H1 (cell line): Measurements from ENCODE around the gene C16orf90. TPM values are rescaled to one million over a fixed set of nuclear protein-coding genes. Genes with fewer than 3 reads are reported as not detected.

Experiments
- BACH1 ChIP-seq: IDR thresholded peaks from 2 replicates; pipeline ENCODE4 v1.6.1; 2012; ENCODE audit warnings: low read length, improper control_type of control experiment
- CBX8 ChIP-seq: fragments of 300-800, 300-1000 bp; sonication (generic); IDR thresholded peaks from 2 replicates; pipeline ENCODE4 v1.7.1; 2016; ENCODE audit warnings: low read depth, low read length, borderline replicate concordance
- CTBP2 ChIP-seq: IDR thresholded peaks from 2 replicates; pipeline ENCODE4 v1.7.0; 2011; ENCODE audit warnings: borderline replicate concordance, mild to moderate bottlenecking, moderate library complexity, mixed read lengths, low read length; ENCODE audit not compliant: insufficient read depth, insufficient read length
- EGR1 ChIP-seq: IDR thresholded peaks from 2 replicates; pipeline ENCODE4 v1.6.1; 2011; ENCODE audit warnings: low read depth, low read length, borderline replicate concordance
- EP300 ChIP-seq, 2 experiments: IDR thresholded peaks; 1 replicate in 1 of 2; 2 replicates in 1 of 2; pipeline ENCODE4 v1.6.1; 2011 to 2012; ENCODE audit warnings: low read depth in 2 of 2, low read length in 2 of 2, mild to moderate bottlenecking in 2 of 2, borderline replicate concordance in 1 of 2, inconsistent platforms in 1 of 2, moderate library complexity in 1 of 2
- FOSL1 ChIP-seq: IDR thresholded peaks from 2 replicates; pipeline ENCODE4 v1.6.1; 2011; ENCODE audit warnings: mild to moderate bottlenecking, low read depth, low read length, moderate library complexity; ENCODE audit not compliant: insufficient read depth
- GABPA ChIP-seq: IDR thresholded peaks from 2 replicates; pipeline ENCODE4 v1.6.1; 2011; ENCODE audit warnings: mild to moderate bottlenecking, low read length, moderate library complexity, borderline replicate concordance; ENCODE audit not compliant: insufficient read depth
- JUND ChIP-seq: IDR thresholded peaks from 2 replicates; pipeline ENCODE4 v1.6.1; 2011; ENCODE audit warnings: mild to moderate bottlenecking, improper control_type of control experiment, low read length
- KDM4A ChIP-seq: IDR thresholded peaks from one replicate; pipeline ENCODE4 v1.7.1; 2012; ENCODE audit warnings: low read depth, mild to moderate bottlenecking, moderate library complexity, low read length, inconsistent platforms; ENCODE audit not compliant: severe bottlenecking
- KDM5A ChIP-seq: fragments of 200-600 bp; IDR thresholded peaks from 2 replicates; pipeline ENCODE4 v1.7.1; 2012; ENCODE audit warnings: mild to moderate bottlenecking, low read length, inconsistent platforms, mixed read lengths
- MAX ChIP-seq: IDR thresholded peaks from 2 replicates; pipeline ENCODE4 v1.6.1; 2012; ENCODE audit warnings: inconsistent platforms
- POLR2A ChIP-seq, 2 experiments: IDR thresholded peaks; 1 replicate in 1 of 2; 2 replicates in 1 of 2; pipeline ENCODE4 v1.6.1; 2011; ENCODE audit warnings: low read depth in 2 of 2, low read length in 2 of 2, mild to moderate bottlenecking in 2 of 2; ENCODE audit errors: control extremely low read depth in 1 of 2
- POLR2AphosphoS5 ChIP-seq: IDR thresholded peaks from 2 replicates; pipeline ENCODE4 v1.6.1; 2011; ENCODE audit warnings: low read depth, low read length
- POU5F1 ChIP-seq: IDR thresholded peaks from 2 replicates; pipeline ENCODE4 v1.6.1; 2011; ENCODE audit warnings: low read depth, mild to moderate bottlenecking, low read length, moderate library complexity
- RBBP5 ChIP-seq: IDR thresholded peaks from 2 replicates; pipeline ENCODE4 v1.7.1; 2012; ENCODE audit warnings: low read depth, mild to moderate bottlenecking, inconsistent platforms, low read length, moderate library complexity, borderline replicate concordance
- RFX5 ChIP-seq: IDR thresholded peaks from 2 replicates; pipeline ENCODE4 v1.6.1; 2011; ENCODE audit warnings: low read depth, low read length, improper control_type of control experiment, borderline replicate concordance
- SAP30 ChIP-seq: fragments of 300-600 bp; sonication (generic); IDR thresholded peaks from 2 replicates; pipeline ENCODE4 v1.7.1; 2012; ENCODE audit warnings: low read length, moderate library complexity, mild to moderate bottlenecking, inconsistent platforms; ENCODE audit not compliant: insufficient read depth, insufficient replicate concordance
- SP1 ChIP-seq: IDR thresholded peaks from 2 replicates; pipeline ENCODE4 v1.6.1; 2011; ENCODE audit warnings: low read depth, low read length
- SP4 ChIP-seq: IDR thresholded peaks from 2 replicates; pipeline ENCODE4 v1.6.1; 2012; ENCODE audit warnings: low read length, inconsistent platforms
- TAF1 ChIP-seq: IDR thresholded peaks from 2 replicates; pipeline ENCODE4 v1.6.1; 2011; ENCODE audit warnings: mild to moderate bottlenecking, low read depth, low read length
- TCF12 ChIP-seq: IDR thresholded peaks from 2 replicates; pipeline ENCODE4 v1.6.1; 2011; ENCODE audit warnings: low read depth, mild to moderate bottlenecking, low read length
- USF2 ChIP-seq: IDR thresholded peaks from 2 replicates; pipeline ENCODE4 v1.6.1; 2011; ENCODE audit warnings: low read length, improper control_type of control experiment
- polyA plus RNA-seq, 7 experiments: library from polyadenylated mRNA; depleted of rRNA in 3 of 7; stranded (reverse) in 5 of 7; unstranded in 2 of 7; fragments of >200 nt in 5 of 7; fragments of 200-250 nt in 2 of 7; gene quantifications; 1 replicate in 5 of 7; 2 replicates in 1 of 7; 4 replicates in 1 of 7; pipeline versions ENCODE4 v1.2.1 to v1.2.3, GENCODE V29; 2011 to 2013; ENCODE audit warnings: missing spikeins in 2 of 7, mixed read lengths in 2 of 7
- total RNA-seq: library from RNA; stranded (reverse); fragmentation: NEBNext Ultra II Directional; extraction: Animal tissue kit (Norgen Biotek cat#: 25700); gene quantifications from 2 replicates; pipeline ENCODE4 v1.2.1, GENCODE V29; 2021

Gene C16orf90
- total and polyA plus RNA-seq, 2 of the 8 experiments (the other 6 are each of a cell fraction or from before 2014, with no cell fraction given), result not detected

- no peak for TF ChIP-seq RFX5
- TF ChIP-seq KDM5A, result no peak
- TF ChIP-seq KDM4A, result peak; percentile 68
- peak; percentile 85 for TF ChIP-seq USF2
- TF ChIP-seq RBBP5, result peak; percentile 50
- no peak for TF ChIP-seq CTBP2
- TF ChIP-seq EP300 (IDR thresholded peaks at IDR 0.05; ENCODE audit: borderline replicate concordance in 1 of 2, low read depth in 2 of 2, low read length in 2 of 2), result peak in 1 of 2 experiments; percentile 77; a peak in 1 of 3 replicates
- peak; percentile 86 for TF ChIP-seq MAX
- TF ChIP-seq JUND, result no peak
- TF ChIP-seq GABPA, result peak; percentile 70; the same call in 1 of the 2 replicates
- TF ChIP-seq POLR2A (IDR thresholded peaks at IDR 0.05; ENCODE audit: control extremely low read depth in 1 of 2, low read depth in 2 of 2, low read length in 2 of 2), result peak; percentile 88 to 91
- no peak for TF ChIP-seq CBX8
- TF ChIP-seq EGR1, result peak; percentile 87
- peak; percentile 68; the same call in 1 of the 2 replicates for TF ChIP-seq FOSL1
- TF ChIP-seq SP1, result peak; percentile 56; the same call in 1 of the 2 replicates
- TF ChIP-seq POLR2AphosphoS5, result peak; percentile 86
- TF ChIP-seq BACH1, result no peak
- TF ChIP-seq TAF1, result peak; percentile 74
- no peak for TF ChIP-seq SAP30
- no peak for TF ChIP-seq POU5F1
- peak; percentile 73; the same call in 1 of the 2 replicates for TF ChIP-seq SP4
- TF ChIP-seq TCF12, result 0 out of 2 replicates have a peak, but pooled peaks have one; percentile 41
Measured at GRCh38 chr16:3457434-3458252, 37.6 kb downstream of the C16orf90 start (continued).
